GM19455 (cell line): ENCODE data around the gene CBLN1.
"Not testable (repeated sequence)": the region's sequence is repeated elsewhere in the genome, so short reads cannot be mapped to it uniquely, and the experiment has no call there.

Experiments
- ATAC-seq: cut with Tn5 transposase; IDR thresholded peaks from one replicate; pipeline ENCODE4 v1.9.1; 2021; ENCODE audit not compliant: unreplicated experiment

Gene CBLN1

DNA sequence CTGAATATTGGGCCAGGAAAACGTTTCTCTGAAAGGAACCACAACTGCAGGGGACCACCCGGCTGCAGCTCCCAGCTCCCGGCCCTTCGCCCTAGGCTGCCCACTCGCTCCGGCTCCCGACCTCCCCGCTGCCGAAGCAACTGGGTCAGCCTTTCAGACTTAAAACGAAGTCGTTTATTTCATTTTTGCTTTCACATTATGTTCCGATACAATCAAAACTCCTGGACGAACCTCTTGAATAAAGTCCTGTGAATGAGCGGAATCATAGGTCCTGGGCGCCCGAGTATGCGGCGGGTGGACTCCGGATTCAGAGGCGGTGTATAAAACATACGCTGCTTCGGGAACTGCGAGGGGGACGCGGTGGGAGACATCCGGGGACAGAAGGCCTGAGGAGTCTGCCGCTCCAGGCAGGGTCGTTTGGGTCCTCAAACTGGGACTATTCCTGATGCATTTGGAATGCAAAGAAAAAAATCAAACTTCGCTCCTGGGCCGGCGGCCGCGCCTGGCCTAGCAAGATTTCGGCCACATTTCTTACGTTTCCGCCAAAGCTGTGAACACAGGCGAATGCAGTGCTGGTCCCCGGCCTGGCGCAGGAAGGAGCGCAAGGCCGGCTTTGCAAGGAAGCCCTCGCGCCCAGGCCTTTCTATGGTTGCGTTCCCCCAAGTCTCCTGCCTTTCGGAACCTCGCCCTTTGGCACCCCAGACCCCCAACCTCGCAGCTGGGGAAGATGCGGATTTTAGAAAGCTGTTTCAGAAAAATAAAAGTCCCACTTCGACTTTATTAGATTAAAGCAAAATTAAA, 3.7 kb downstream of the CBLN1 start:
- ATAC-seq: no peak

DNA sequence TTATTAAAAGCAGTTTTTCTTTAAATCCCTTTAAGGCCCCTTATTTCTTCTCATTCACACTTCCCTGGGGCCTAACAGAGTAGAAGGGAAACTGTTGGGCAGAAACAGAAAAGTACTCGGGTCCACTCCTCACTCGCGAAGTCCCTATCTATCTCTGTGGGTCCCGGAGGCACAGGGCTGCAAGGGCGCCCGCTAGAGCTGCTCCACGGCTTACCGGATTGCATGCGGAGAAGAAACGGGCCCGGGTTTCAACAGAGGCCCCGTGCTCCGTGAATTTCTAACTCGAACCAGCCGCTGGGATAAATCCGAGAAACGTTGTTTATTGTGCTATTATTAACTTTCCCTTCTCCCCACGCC, 4.3 kb downstream of the CBLN1 start:
- no peak for ATAC-seq

DNA sequence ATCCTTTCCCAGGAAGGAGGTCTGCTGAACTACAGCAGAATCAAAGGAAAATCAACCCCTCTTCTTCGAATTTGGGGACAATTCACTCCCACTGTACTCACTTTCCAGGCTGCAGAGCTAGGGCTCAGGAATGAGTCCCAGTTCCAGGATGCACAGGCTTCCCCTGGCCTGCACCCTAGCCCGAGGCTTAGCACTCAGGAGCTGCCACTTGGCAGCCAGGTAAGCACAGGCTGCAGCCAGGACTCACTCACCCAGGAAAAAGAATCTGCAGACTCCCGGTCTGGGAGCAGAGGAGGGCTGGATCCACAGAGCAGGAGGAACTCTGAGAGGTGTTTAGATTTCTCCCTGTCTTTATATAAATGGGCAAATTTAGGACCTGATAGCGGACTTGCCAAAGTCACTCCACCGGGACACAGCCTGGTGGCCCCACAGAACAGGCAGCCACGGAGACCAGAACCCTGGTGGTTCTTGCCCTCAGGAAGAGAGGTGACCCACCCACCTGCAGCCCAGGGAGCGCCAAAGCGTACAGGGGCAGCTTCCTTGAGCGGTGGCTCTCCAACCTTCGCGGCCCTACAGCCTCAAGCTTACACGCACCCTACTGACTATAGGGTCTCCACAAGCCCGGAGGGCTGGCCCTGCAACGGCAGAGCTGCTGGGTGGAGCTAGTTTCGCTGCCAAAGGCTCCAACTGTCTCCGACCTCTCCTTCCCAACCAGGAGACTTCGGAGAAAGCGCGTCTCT, 4.8 kb downstream of the CBLN1 start:
- ATAC-seq: no peak

DNA sequence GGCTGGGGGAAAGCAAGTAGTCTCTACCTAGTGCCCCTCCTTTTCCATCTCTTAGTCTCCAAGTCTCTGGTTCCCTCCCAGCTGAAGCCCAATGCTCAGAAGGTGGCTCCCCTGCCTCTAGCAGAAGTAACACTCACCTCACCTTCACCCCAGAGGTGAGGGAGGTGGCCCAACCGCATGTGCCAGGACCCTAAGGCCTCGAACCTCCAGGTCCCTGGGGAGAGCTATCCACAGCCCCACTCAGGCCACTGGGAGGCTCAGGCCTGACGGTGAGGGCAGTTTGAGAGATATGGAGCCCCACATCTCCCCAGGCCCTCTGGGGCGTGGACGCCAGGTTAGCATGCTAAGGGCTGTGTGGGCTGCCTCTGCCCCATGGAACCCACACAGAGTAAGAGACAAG, 5.8 kb downstream of the CBLN1 start:
- ATAC-seq: no peak

DNA sequence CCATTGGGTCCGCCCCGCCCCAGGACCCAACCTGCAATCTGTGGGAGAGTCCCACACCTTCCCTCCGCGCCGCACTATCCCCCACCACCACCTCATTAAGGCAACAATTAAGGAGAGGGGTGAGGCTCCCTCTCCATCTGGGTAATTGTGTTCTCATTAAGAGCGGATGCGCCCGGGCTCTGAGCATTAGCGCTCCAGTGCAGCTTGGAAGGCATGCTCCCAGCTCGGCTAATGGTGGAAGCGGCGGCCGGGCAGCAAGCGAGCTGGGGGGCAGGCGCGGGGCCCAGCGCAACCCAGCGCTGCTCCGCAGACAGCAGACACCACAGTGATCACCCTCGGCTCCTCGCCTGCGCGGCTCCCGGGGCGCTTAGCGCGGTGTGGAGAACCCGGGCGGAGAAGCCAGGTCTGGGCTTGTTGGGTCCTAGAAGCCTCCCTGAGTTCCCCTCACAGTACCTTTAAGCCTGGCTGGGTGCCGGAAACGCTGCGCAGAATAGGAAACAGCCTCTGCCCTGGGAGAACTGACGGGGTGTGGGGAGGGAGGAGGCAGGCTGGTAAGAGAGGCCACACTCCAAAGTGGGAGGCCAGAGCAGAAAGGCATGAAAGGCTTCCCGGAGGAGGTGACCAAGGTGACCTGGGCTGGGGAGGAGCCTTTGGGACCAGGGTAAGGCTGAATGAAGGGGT, 6.4 kb downstream of the CBLN1 start:
- ATAC-seq: no peak

DNA sequence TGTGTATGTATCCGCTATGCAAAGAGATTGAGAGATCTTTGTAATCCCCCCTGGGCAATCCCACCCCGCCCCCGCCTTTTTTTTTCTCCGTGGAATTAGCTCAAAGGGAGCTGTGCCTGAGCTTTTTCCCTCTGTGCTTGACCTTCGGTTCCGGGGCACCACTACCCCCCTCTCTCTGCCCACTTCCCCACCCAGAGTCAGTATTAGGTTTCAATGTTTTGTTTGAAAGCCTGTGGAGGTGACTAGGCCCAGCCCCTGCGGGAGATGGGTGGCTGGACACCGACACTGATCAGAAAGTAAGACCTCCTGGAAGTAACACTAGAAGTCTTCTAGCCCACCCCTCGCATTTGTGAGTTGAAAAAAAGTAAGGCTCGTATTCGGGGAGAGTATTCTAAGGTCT, 7.0 kb downstream of the CBLN1 start:
- no peak for ATAC-seq

DNA sequence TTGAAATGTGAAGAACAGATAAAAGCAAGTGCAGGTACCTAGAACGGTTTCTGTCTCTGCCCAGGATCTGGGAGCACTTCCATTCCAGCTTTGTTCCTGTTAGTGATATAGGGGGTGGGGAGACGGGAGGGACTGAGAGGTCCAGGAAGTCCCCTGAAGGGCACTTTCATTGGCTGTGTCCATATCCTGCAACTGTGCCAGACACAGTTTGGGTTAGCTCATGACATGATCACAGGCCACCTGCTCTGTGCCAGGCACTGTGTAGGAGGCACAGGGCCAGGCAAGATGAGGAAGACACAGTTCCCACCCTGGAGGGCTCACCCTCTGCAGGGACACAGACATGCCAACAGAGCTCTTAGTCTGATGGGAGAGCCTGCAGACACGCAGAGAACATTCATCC, 7.9 kb downstream of the CBLN1 start:
- no peak for ATAC-seq

DNA sequence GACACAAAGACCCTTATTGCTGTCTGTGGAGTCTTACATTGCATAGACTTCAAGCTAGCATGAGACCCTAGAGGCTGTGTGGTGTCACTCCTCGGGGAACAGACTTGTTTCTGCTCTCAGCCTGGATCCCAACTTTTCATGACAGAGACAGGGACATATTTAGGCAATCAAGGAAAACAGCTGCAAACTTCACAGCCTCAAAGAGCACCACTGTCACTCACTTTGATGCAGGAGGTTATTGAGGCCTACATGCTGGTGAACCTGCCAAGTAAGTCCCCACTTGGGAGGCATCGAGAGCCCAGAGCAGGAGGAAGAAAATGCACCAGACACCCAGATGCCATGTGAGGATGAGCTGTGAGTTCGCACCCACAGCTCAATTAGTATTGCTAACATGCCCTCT, 10.3 kb downstream of the CBLN1 start:
- no peak for ATAC-seq

DNA sequence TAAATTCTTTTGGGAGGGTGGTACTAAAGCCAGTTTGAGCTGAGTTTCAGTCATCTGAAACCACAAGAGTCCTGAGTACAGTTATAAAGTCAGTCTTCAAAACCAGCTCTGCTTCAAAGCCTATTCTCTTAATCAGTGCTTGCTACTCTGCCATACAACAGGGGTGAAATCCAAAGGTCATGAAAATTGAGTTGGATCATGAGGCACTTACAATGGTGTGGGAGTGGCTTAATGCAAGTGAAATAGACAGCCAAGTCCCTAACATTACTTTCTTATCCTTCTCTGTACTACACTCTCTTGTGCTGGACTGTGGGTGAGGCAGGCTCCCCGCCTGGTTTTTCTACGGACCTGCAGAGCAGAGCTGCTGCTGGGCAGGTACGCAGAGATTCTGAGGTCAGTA, 12.4 kb downstream of the CBLN1 start:
- ATAC-seq: no peak

DNA sequence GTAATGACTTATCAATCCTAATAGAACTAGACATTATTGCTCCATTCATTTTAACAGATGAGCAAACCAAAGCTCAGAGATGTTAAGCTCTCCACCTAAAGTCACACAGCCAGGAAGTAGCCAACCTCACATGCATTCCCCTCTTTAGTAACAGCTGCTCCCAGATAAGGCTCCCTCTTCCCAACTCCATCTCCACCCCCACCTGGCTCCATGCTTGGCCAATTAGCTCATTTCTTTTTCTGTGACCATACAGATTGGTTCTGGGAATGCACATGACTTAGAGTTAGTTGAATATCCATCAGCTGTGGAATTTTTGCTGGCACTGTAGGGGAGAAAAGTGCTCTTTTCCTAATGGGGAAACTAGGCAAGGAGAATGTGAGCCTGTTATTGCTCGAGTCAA, 13.0 kb downstream of the CBLN1 start:
- no peak for ATAC-seq

DNA sequence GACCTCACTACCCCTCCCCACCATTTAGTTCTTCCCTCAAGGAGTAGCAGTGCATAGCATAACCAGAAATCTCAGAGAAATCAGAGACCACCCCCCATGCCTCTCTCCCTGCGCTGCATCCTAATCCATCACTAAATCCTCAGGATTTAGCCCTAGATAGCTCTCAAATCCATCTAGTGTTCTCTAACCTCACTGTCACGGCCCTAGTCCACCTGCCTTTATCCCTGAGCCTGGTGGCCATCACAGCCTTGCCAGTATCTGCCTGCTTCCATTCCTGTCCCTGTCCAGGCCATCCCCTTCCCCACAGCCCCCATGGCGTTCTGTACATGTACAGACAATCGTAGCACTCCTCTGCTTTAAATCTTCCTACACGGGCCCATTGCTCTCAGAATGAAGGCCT, 19.1 kb downstream of the CBLN1 start:
- no peak for ATAC-seq

DNA sequence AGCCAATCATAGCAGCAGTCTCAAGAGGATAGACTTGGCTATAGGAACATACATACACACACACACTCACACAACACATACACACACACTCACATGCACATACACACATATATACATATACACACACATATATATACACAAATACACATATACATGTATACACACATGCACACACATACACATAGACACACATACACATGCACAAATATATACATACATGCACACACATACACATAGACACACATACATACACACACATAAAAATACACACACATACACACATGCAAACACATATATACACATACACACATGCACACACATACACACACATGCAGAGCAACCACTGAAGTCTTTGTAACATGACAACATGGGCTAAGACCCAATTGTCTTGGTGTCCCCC, 19.7 kb downstream of the CBLN1 start:
- ATAC-seq: no peak

DNA sequence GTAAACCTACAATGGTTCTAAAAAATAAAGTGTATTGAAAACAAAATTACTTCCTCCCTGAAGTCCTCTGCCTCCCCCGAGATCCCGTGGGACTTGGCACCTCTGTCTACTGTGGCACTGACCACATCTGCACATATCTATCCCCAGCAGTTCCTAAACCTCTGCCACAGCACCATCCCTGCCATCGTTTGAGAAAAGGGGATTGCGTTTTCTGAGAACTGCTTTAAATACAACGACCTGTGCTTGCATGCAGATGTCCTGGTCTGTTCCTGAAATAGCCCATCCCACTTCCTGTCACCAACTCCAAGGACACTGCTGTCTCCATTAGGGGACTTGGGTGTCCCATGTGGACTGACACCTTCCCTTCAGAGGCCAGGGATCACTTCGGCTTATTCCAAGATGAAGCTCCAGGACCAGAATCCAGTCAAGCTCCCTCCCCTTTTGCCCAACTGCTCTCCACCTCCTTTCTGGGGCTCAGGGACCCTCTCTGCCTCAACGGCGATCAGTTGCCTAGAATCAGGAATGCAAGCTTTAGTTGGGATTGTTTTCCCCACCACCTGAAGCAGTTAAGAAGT, 20.6 kb downstream of the CBLN1 start:
- ATAC-seq: no peak

DNA sequence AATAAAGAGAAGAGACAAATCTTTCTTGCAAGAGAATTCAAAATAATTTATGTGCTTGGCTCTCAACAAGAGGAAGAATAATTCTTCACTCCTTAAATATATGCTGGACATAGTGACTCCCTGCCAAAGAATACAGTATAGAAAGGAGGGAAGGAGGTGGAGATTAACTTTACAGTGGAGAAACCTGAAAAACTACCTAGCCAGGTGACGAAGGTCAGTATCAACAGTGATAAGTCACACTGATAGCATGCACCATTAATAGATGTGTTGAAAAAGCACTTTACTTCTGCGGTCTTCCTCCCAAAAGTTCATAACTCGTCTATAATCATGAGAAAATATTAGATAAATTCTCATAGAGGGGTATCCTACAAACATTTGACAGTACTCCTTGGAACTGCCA, 21.4 kb downstream of the CBLN1 start:
- no peak for ATAC-seq

DNA sequence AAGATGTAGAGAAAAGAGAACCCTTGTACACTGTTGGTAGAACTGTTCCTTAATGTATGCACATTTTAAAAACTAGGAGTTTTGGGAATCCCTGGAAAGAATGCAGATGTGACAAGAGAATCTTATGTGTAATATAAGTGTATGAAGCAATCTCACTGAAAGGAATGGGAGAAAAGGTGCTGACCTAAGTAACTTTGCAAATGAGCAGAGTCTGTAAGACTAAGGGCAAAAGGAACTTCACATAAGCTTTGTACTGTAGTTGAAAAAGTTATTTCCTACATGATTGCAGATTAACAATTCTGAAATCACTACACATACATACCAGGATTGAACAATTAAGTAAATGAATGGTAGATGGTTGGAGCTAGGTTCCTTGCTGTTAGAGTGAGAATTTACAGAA, 22.3 kb downstream of the CBLN1 start:
- no peak for ATAC-seq

DNA sequence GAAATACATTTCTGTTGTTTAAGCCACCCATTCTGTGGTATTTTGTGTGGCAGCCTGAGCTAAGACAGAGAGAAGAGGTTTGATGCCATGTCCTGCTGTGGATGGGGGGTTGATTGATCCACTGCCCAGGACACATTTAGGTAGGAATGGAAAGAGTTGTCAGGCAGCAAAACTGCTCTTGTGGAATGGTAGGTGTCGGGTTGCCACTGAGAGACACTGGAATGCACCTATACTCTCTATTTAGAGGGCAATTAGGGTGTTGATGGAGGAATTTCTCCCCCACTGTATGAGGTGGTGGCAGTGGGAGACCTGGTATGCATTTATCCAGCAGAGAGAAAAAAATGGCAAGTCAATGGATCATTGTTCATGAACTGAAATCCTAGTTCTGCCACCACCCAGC, 30.9 kb downstream of the CBLN1 start:
- no peak for ATAC-seq

DNA sequence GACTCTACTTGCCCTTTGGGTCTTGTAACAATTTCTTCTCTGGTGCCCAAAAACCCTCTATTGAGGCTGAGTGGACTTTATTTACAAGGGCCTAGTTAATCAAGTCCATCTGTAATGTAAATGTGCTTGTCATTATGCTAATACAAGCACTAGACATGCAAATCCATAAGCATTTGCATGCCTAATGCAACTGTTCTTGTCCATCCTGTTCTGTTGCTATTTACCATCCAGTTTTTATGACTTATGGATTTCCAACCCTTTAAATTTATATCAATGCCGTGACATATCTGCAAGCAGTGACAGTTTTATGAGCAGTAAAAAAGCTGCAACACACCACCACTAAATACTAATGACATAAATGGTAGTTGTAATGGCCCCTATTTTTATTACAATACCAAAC, 33.4 kb downstream of the CBLN1 start:
- no peak for ATAC-seq

DNA sequence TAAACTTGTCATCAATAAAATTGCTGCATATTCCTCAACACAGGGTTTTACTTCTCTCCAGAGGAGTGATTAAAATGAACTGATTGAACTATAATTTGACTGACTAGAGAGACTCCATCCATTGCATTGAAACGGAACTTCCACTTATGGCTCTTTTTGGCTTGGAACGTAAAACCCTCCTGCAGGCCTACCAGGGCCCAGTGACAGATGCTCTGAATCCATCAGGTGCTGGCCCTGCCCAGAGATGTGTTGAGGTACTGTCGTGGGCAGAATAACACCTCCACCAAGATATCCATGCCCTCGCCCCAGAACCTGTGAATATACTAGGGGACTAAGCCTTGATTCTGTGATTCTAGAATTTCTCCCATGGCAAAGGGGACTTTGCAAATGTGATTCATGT, 45.4 kb downstream of the CBLN1 start:
- no peak for ATAC-seq

DNA sequence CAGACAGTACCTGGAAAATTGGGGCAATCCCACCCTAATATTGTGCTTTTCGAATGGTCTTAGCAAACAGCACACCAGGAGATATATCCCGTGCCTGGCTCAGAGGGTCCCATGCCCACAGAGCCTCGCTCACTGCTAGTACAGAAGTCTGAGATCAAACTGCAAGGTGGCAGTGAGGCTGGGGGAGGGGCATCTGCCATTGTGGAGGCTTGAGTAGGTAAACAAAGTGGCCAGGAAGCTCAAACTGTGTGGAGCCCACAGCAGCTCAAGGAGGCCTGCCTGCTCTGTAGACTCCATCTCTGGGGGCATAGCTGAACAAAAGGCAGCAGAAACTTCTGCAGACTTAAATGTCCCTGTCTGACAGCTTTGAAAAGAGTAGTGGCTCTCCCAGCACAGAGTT, 53.3 kb downstream of the CBLN1 start:
- not testable (repeated sequence) for ATAC-seq
